ACC112 (cell line): ENCODE measurements around the gene ARPC1B.
"Not testable (repeated sequence)": the region's sequence is repeated elsewhere in the genome, so short reads cannot be mapped to it uniquely, and the experiment has no call there.

Source experiments
- H2AFZ ChIP-seq: fragments of 200-600 bp; sonication (generic); one replicate; pipeline ENCODE4 v1.6.0; 2017; ENCODE audit warnings: antibody characterized with exemption, low read length; ENCODE audit not compliant: unreplicated experiment
- H3K27ac ChIP-seq: fragments of 200-600 bp; sonication (generic); 2 replicates; pipeline ENCODE4 v1.5.1; 2014; ENCODE audit warnings: low read depth, mild to moderate bottlenecking, antibody characterized with exemption, low read length, moderate library complexity
- H3K27me3 ChIP-seq: fragments of 200-600 bp; sonication (generic); 2 replicates; pipeline ENCODE4 v1.6.1; 2014; ENCODE audit warnings: mild to moderate bottlenecking, antibody characterized with exemption, low read length, moderate library complexity, mixed read lengths; ENCODE audit not compliant: insufficient read depth
- H3K36me3 ChIP-seq: fragments of 200-600 bp; sonication (generic); 2 replicates; pipeline ENCODE4 v1.6.1; 2016; ENCODE audit warnings: mild to moderate bottlenecking, antibody characterized with exemption, low read length, moderate library complexity, mixed read lengths; ENCODE audit not compliant: insufficient read depth
- H3K4me1 ChIP-seq: fragments of 200-600 bp; sonication (generic); one replicate; pipeline ENCODE4 v1.6.1; 2016; ENCODE audit warnings: low read length, mixed read lengths; ENCODE audit not compliant: insufficient read depth, unreplicated experiment, control insufficient read depth
- H3K4me3 ChIP-seq: fragments of 200-600 bp; sonication (generic); 2 replicates; pipeline ENCODE4 v1.5.1; 2014; ENCODE audit warnings: mild to moderate bottlenecking, low read depth, low read length
- H3K79me2 ChIP-seq: fragments of 200-600 bp; sonication (generic); one replicate; pipeline ENCODE4 v1.6.0; 2016; ENCODE audit warnings: low read length; ENCODE audit not compliant: control insufficient read depth, unreplicated experiment, insufficient read depth

Gene ARPC1B

DNA sequence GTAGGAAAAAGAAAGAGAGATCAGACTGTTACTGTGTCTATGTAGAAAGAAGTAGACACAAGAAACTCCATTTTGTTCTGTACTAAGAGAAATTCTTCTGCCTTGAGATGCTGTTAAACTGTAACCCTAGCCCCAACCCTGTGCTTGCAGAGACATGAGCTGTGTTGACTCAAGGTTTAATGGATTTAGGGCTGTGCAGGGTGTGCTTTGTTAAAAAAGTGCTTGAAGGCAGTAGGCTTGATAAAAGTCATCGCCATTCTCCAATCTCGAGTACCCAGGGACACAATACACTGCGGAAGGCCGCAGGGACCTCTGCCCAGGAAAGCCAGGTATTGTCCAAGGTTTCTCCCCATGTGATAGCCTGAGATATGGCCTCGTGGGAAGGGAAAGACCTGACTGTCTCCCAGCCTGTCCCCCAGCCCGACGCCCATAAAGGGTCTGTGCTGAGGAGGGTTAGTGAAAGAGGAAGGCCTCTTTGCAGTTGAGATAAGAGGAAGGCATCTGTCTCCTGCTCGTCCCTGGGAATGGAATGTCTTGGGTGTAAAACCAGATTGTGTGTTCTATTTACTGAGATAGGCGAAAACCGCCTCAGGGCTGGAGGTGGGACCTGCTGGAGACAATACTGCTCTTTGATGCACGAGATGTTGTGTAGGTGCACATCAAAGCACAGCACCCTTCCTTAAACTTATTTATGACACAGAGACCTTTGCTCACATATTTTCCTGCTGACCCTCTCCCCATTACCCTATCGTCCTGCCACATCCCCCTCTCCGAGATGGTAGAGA, 57.4 kb downstream of the ARPC1B start:
- not testable (repeated sequence) for H3K36me3 ChIP-seq, H3K79me2 ChIP-seq, H3K4me1 ChIP-seq, H3K27me3 ChIP-seq, H3K4me3 ChIP-seq, H2AFZ ChIP-seq, H3K27ac ChIP-seq

DNA sequence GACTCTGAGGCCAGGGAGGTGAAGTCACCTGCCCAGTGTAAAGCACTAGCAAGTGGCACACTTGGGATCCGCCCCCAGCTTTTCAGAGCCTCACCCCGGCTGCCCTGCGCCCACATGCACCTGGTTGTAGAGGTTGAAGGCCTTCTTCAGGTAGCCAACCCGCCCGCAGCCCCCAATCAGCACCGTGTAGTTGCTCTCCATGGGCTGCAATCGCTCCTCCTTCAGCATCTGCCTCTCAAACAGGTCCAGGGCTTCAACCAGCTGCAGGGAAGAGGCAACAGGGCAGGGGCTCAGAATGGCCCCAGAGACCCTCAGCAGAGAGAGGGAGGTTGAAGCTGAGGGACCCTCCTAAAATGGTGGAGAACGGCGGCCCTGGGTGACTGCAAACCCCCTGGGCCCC, 58.6 kb downstream of the ARPC1B start:
- H2AFZ ChIP-seq: no peak overlapping the region
- H3K36me3 ChIP-seq: peaks cover 4% of the 10 kb centered on the region; the same call in 1 of the 2 replicates
- peaks cover 19% of the 10 kb centered on the region for H3K79me2 ChIP-seq
- H3K27me3 ChIP-seq: no peaks in the 10 kb centered on the region
- H3K4me3 ChIP-seq: no peak overlapping the region
- H3K4me1 ChIP-seq: peaks cover 4% of the 10 kb centered on the region
- no peak overlapping the region for H3K27ac ChIP-seq

GRCh38 chr7:99437946-99438572, 63.5 kb downstream of the ARPC1B start:
- Histone ChIP-seq H3K27me3 (no peaks in the 10 kb centered on the region), H3K4me3 (peak overlapping the region; percentile 84), H3K79me2 (peaks cover 47% of the 10 kb centered on the region), H3K27ac (peak overlapping the region; percentile 13), H2AFZ (peak overlapping the region; percentile 71), H3K36me3 (peaks cover 5% of the 10 kb centered on the region), H3K4me1 (peaks cover 12% of the 10 kb centered on the region)

DNA sequence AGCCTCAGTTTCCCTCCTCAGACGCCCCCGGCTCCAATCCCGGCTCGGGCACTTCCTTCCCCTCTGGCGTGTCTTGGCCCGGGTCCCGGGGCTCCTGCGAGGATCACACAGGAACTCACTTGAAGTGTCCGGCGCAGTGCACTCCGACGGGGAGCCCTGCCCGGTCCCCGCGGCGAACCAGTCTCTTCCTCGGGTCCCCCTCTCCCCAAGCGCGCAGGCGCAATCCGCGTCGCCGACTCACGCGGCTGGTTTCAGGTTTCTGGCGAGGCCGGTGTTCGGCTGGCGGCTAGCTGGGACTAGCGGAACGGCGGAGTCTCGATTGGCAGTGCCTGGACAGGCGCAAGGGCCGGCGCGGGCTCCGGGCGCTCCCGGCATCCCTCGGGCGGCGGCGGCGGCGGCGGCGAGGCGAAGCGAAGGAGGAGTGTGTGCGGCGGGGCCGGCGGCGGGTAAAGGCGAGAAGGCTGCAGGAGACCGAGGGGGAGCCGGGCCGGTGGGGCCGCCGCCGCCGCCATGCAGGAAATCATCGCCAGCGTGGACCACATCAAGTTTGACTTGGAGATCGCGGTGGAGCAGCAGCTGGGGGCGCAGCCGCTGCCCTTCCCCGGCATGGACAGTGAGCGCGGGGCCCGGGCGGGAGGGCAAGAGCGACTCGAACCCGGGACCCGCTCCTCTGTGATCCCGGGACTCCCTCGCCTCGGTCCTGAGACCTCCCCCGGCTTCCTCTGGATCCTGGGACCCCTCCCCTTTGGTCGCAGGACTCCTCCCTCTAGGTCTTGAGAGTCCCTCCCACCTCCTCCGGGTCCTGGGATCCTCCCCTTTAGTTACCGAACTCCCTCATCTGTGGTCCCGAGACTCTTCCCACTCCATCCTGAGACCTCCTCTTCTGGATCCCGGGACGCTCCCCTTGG, 64.3 kb downstream of the ARPC1B start, which contains the start of the genes CPSF4 and PTCD1:
Gene CPSF4, plus strand, starts transcription at position 371 of the 908 bp plus-strand sequence. Its CDS starts 140 bp downstream, at position 511.
Gene PTCD1, minus strand, starts transcription at position 226 of the 908 bp plus-strand sequence. CDS start 3,556 bp downstream, outside the sequence.
- Histone ChIP-seq H3K36me3 (peaks cover 9% of the 10 kb centered on the region), H3K4me3 (peak within 1 kb of the TSS; percentile 84), H3K79me2 (peaks cover 47% of the 10 kb centered on the region), H3K27ac (peak within 1 kb of the TSS; percentile 59), H2AFZ (peak within 1 kb of the TSS; percentile 97), H3K4me1 (peaks cover 12% of the 10 kb centered on the region), H3K27me3 (no peaks in the 10 kb centered on the region)

DNA sequence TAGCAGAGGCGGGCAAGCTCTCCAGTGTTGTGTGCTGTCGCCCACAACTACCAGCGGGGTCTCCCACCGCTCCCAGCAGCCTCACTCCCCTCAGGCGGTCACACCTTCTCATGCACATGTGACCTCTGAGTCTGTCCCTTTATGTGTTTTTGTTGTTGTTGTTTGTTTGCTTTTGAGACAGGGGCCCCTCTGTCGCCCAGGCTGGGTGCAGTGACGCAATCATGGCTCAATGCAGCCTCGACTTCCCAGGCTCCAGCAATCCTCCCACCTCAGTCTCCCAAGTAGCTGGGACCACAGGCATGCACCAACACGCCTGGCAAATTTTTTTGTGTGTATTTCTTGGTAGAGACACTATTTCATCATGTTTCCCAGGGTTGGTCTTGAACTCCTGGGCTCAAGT, 65.7 kb downstream of the ARPC1B start:
- H3K4me1 ChIP-seq: peaks cover 12% of the 10 kb centered on the region
- H3K27me3 ChIP-seq: no peaks in the 10 kb centered on the region
- H3K36me3 ChIP-seq: peaks cover 9% of the 10 kb centered on the region
- H3K4me3 ChIP-seq: peak overlapping the region; percentile 84
- H3K27ac ChIP-seq: 0 out of 2 replicates have a peak overlapping the region, but pooled peaks have one; percentile 8
- peaks cover 47% of the 10 kb centered on the region for H3K79me2 ChIP-seq
- no peak overlapping the region for H2AFZ ChIP-seq
